ENCODE data around the gene VAV3. TPM values are rescaled to one million over a fixed set of nuclear protein-coding genes. Genes with fewer than 3 reads are reported as not detected.

VAV3 gene
- total and polyA plus RNA-seq, 9 donors: 3.1 to 5.5 (median 4.1) TPM

- no peak overlapping the region for H3K4me3 ChIP-seq (ENCODE audit: low read length)
- no peak for DNase-seq
- H3K9me3 ChIP-seq (replicated peaks; ENCODE audit: control insufficient read depth, low read depth, low read length): no peaks in the 10 kb centered on the region
- no peak overlapping the region for H3K27ac ChIP-seq (ENCODE audit: low read length)
- no peaks in the 10 kb centered on the region for H3K27me3 ChIP-seq (ENCODE audit: control insufficient read depth, insufficient read depth, low read length)
- no peaks in the 10 kb centered on the region for H3K36me3 ChIP-seq (ENCODE audit: control insufficient read depth, insufficient read depth, low read length)
- H3K4me1 ChIP-seq (ENCODE audit: control insufficient read depth, insufficient read depth, low read length): no peaks in the 10 kb centered on the region
- WGBS (ENCODE audit: insufficient coverage): no CpG with 5 or more reads among the region's 2 CpGs
Observed at GRCh38 chr1:107525961-107526360, 439.0 kb downstream of the VAV3 start.

GRCh38 chr1:107525145-107525544, 439.8 kb downstream of the VAV3 start:
- WGBS (ENCODE audit: insufficient coverage): no CpG with 5 or more reads among the region's 1 CpG
- no peak overlapping the region for H3K4me3 ChIP-seq (ENCODE audit: low read length)

GRCh38 chr1:107524301-107524700, 440.7 kb downstream of the VAV3 start:
- H3K4me3 ChIP-seq (ENCODE audit: low read length): no peak overlapping the region
- no peaks in the 10 kb centered on the region for H3K4me1 ChIP-seq (ENCODE audit: control insufficient read depth, insufficient read depth, low read length)
- no peak overlapping the region for H3K27ac ChIP-seq (ENCODE audit: low read length)
- no CpG with 5 or more reads among the region's 2 CpGs for WGBS (ENCODE audit: insufficient coverage)
- H3K27me3 ChIP-seq (ENCODE audit: control insufficient read depth, insufficient read depth, low read length): no peaks in the 10 kb centered on the region
- DNase-seq: peak; percentile 30
- H3K36me3 ChIP-seq (ENCODE audit: control insufficient read depth, insufficient read depth, low read length): no peaks in the 10 kb centered on the region
- no peaks in the 10 kb centered on the region for H3K9me3 ChIP-seq (replicated peaks; ENCODE audit: control insufficient read depth, low read depth, low read length)

More at GRCh38 chr1:107525145-107525544, 439.8 kb downstream of the VAV3 start:
- no peaks in the 10 kb centered on the region for H3K36me3 ChIP-seq (ENCODE audit: control insufficient read depth, insufficient read depth, low read length)
- H3K4me1 ChIP-seq (ENCODE audit: control insufficient read depth, insufficient read depth, low read length): no peaks in the 10 kb centered on the region
- H3K9me3 ChIP-seq (replicated peaks; ENCODE audit: control insufficient read depth, low read depth, low read length): no peaks in the 10 kb centered on the region
- H3K27me3 ChIP-seq (ENCODE audit: control insufficient read depth, insufficient read depth, low read length): no peaks in the 10 kb centered on the region
- no peak for DNase-seq
- no peak overlapping the region for H3K27ac ChIP-seq (ENCODE audit: low read length)

GRCh38 chr1:107523736-107524135, 441.2 kb downstream of the VAV3 start:
- H3K4me3 ChIP-seq (ENCODE audit: low read length): no peak overlapping the region
- H3K27me3 ChIP-seq (ENCODE audit: control insufficient read depth, insufficient read depth, low read length): no peaks in the 10 kb centered on the region
- no peak for DNase-seq
- no peaks in the 10 kb centered on the region for H3K36me3 ChIP-seq (ENCODE audit: control insufficient read depth, insufficient read depth, low read length)
- no peaks in the 10 kb centered on the region for H3K4me1 ChIP-seq (ENCODE audit: control insufficient read depth, insufficient read depth, low read length)
- 45% methylated on average over 3 of the region's 4 CpGs for WGBS (ENCODE audit: insufficient coverage)
- H3K27ac ChIP-seq (ENCODE audit: low read length): no peak overlapping the region
- H3K9me3 ChIP-seq (replicated peaks; ENCODE audit: control insufficient read depth, low read depth, low read length): no peaks in the 10 kb centered on the region

- Histone ChIP-seq H3K9me3 (replicated peaks; ENCODE audit: control insufficient read depth, low read depth, low read length) (no peaks in the 10 kb centered on the region), H3K36me3 (ENCODE audit: control insufficient read depth, insufficient read depth, low read length) (no peaks in the 10 kb centered on the region), H3K27ac (ENCODE audit: low read length) (no peak overlapping the region), H3K27me3 (ENCODE audit: control insufficient read depth, insufficient read depth, low read length) (no peaks in the 10 kb centered on the region), H3K4me3 (ENCODE audit: low read length) (no peak overlapping the region), H3K4me1 (ENCODE audit: control insufficient read depth, insufficient read depth, low read length) (no peaks in the 10 kb centered on the region)
- 68% methylated on average over 4 of the region's 4 CpGs for WGBS (ENCODE audit: insufficient coverage)
- DNase-seq: no peak
Observed at GRCh38 chr1:107523061-107523460, 441.9 kb downstream of the VAV3 start.

Other genes starting within 250 kb of the VAV3 start
- 33.9 TPM for gene SLC25A24, start 235.2 kb upstream of the VAV3 start, total RNA-seq
- gene SLC25A24, start 235.2 kb upstream of the VAV3 start, polyA plus RNA-seq (ENCODE audit: insufficient read depth in 1 of 8, insufficient read length in 8 of 8, low replicate concordance in 1 of 8): 10 to 100 TPM; 37.4 to 45.2 (median 39.9) TPM